Right forelimb (tissue), 1 donor: ENCODE measurements around the gene FBXL20.
A peak's percentile ranks its signal among the peaks of the same experiment; 100 is the strongest.
"Not testable (repeated sequence)": the region's sequence is repeated elsewhere in the genome, so short reads cannot be mapped to it uniquely, and the experiment has no call there.

Experiments
- DNase-seq: peaks from one replicate; pipeline ENCODE4 v3.0.0-alpha.2; 2018

Gene FBXL20, protein sequence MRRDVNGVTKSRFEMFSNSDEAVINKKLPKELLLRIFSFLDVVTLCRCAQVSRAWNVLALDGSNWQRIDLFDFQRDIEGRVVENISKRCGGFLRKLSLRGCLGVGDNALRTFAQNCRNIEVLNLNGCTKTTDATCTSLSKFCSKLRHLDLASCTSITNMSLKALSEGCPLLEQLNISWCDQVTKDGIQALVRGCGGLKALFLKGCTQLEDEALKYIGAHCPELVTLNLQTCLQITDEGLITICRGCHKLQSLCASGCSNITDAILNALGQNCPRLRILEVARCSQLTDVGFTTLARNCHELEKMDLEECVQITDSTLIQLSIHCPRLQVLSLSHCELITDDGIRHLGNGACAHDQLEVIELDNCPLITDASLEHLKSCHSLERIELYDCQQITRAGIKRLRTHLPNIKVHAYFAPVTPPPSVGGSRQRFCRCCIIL

DNA sequence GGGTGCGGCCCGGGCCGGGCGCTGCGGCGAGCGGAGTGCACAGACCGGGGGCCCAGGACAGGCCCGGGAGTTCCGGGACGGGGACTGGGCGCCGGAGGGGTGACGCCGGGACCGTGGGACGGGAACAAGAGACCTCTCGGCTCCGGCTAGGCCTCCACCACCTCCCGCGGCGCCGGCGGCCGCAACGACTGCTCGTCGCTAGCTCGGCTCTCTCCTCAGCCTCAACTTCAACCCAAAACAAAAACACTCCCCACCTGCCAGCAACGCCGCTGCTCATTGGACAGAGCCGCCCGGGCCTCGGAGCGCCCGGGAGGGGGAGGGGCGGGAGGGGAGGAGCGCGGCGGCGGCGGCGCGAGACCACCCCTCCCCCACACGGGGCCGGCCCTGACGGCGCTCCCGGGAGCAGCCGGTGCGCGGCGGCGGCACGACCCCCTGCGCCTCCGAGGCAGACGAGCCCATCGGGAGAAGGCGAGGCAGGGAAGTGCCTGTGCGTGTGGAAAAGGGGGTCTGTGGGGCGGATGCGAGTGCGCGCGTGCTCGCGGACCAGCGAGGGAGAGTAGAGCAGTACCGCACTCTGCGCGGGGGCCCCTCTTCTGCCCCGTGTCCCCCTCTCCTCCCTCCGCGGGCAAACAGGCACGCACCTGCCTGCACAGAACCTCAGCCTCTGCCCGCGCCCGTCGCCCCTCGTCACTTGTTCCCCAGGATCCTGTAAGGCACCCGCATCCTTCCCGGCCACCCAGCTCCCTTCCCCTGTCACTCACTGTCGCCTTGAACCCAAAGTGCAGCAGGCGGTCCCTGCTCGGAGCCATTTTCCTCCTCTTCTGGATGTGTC, at the start of gene FBXL20:
FBXL20 (minus strand) TSS at position 215 of the 832 bp plus-strand sequence. CDS start 224 bp downstream, outside the sequence.
- DNase-seq: peak; percentile 96

DNA sequence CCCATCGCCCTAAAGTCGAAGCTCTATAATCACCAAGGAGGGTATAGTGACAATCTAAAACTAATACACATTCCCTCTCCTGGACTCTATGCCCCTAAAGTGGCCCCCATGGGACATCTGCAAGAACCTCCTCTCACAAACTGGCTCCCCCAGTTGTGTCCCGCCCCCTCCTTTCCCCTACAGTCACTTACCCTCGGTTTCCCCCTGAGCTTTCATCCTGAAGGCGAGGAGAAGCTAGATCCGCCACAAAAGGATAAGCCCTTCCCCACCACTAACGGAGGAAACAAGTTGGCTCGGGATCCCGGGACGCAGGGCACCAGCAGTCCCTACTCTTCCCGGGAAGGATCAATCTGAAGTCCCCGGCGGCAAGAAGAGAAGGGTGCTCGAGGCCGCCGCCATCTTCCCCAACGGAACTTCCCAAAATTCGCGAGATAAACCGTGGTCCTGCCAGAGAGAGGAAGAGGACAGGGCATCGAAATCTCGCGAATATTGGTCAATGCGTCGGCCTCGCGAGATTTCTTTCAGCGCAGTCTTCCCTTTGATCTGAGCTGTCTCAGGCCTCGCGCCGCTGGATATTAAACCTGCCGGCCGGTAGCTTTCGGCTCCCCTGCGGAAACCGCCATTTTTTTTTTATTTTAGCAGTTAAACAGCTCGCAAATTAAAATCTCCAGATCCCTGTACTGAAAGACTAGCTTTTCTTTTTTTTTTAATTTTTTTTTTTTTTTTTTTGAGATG, 49.6 kb upstream of the FBXL20 start, which contains the start of gene MED1:
MED1 (minus strand) TSS at position 417 of the 735 bp plus-strand sequence; CDS start at position 216, 201 bp downstream.
- DNase-seq: peak; percentile 95

DNA sequence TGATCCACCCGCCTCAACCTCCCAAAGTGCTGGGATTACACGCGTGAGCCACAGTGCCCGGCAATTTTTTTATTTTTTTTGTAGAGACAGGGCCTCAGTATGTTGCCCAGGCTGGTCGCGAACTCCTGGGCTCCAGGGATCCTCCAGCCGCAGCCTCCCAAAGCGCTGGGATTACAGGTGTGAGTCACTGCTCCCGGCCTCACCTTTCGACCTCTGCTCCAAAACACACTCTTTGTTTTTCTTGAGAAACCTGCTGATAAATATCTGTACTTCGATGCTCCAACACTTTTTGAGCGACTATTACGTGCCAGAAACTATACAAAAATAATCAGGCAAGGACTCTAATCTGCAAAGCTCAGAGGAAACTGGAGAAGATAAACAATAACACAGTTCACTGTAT, 48.6 kb upstream of the FBXL20 start:
- no peak for DNase-seq

GRCh38 chr17:39447561-39447960, 46.1 kb upstream of the FBXL20 start:
- DNase-seq: no peak

DNA sequence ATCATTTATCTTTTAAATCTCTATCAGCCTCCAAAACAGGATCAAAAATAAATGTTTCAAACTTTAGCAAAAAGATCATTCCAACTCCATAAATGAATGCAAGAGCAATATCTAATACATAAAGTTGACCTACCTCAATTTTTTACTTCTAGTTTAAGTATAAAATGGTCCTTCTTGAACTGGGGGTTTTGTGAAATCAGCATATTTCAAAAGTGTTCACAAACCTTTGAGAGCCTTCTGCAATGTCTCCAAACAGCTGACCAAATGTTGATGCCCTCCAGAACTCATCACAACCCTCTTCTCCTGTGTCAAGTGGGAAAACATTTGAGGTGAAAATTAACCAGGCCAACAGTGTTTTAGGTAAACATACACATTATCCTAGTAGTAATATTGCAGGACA, 41.9 kb upstream of the FBXL20 start:
- no peak for DNase-seq

DNA sequence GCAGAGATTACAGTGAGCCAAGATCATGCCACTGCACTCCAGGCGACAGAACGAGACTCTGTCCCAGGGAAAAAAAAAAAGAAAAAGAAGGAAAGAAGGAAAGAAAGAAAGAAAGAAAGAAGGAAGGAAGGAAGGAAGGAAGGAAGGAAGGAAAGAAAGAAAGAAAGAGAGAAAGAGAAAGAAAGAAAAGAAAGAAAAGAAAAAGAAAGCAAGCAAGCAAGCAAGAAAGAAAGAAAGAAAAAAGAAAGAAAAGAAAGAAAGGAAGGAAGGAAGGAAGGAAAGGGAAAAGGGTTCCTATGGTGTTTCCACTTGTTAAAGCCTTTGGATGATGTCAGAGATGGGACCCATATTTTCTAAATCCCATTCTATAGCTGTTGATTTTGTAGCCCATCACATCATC, 38.4 kb upstream of the FBXL20 start:
- DNase-seq: not testable (repeated sequence)

GRCh38 chr17:39429600-39429999, 28.2 kb upstream of the FBXL20 start:
- DNase-seq: no peak

GRCh38 chr17:39416141-39416540, 14.7 kb upstream of the FBXL20 start:
- DNase-seq: no peak

- no peak for DNase-seq
These were observed 8.9 kb upstream of the FBXL20 start for GRCh38 chr17:39410279-39410678.

DNA sequence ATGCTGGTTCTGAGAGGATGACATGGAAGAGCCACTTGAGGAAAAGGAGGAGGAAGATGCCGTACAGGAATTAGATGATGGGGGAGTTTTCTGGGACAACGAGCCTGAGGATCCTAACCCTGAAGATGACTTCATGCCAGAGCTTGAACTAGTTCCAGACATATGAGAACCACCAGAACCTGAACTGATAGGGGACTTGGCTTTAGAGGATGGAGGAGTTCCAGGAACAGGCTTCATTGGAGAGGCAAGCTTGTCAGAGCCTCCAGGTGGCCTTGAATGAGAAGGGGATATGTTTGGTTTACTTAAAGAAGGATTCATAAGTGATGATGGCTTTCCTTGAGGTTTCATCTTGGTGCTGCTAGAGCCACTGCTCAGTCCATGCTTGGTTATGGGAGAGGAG, 6.9 kb upstream of the FBXL20 start:
- DNase-seq: no peak

- DNase-seq: no peak
These were observed 5.5 kb upstream of the FBXL20 start for GRCh38 chr17:39406951-39407350.

DNA sequence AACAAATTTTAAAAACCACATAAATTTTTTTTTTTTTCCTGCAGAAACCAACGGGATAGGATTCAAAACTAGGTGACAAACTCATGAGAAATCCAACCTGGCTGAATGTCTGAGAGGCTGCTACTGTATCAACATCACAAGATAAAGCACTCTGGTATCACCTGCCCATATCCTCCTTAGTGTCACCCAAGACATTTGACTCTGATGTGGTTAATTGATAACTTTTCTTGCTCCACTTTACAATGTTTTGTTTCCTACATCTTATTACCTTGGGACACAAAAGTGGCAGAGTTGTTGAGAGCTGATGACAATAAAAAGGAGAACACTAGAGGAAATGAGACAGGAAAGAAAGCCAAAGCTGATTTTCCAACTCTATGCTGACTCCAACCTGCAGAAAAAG, 4.0 kb upstream of the FBXL20 start:
- no peak for DNase-seq

GRCh38 chr17:39404542-39405378, 3.3 kb upstream of the FBXL20 start:
- no peak for DNase-seq

GRCh38 chr17:39402890-39403605, 1.6 kb upstream of the FBXL20 start:
- no peak for DNase-seq

GRCh38 chr17:39402244-39402889, 941 bp upstream of the FBXL20 start:
- peak; percentile 94 for DNase-seq

GRCh38 chr17:39400547-39401411, 647 bp downstream of the FBXL20 start:
- peak; percentile 44 for DNase-seq

DNA sequence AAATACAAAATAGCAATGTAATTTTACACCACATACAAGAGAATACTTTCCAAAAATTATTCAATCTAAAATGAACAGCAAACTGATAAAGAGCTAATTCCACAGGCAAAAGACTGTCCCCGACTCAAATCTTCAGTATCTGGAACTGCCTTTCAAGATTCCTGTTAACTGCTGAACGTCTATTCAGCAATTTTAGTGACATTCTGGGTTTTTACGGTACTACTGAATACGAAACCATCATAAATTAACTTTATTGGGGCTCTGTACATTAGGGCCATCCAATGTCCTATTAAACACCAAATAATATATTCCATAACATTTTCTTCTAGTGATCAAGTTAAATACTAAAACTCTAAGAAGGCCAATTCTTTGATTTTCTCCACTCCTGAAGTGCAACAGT, 1.6 kb downstream of the FBXL20 start:
- DNase-seq: no peak

GRCh38 chr17:39393736-39394135, 7.7 kb downstream of the FBXL20 start:
- DNase-seq: no peak

GRCh38 chr17:39391448-39391847, 10.0 kb downstream of the FBXL20 start:
- no peak for DNase-seq

GRCh38 chr17:39385040-39385439, 16.4 kb downstream of the FBXL20 start:
- no peak for DNase-seq
